ENCODE data around the gene TBL3.

DNA sequence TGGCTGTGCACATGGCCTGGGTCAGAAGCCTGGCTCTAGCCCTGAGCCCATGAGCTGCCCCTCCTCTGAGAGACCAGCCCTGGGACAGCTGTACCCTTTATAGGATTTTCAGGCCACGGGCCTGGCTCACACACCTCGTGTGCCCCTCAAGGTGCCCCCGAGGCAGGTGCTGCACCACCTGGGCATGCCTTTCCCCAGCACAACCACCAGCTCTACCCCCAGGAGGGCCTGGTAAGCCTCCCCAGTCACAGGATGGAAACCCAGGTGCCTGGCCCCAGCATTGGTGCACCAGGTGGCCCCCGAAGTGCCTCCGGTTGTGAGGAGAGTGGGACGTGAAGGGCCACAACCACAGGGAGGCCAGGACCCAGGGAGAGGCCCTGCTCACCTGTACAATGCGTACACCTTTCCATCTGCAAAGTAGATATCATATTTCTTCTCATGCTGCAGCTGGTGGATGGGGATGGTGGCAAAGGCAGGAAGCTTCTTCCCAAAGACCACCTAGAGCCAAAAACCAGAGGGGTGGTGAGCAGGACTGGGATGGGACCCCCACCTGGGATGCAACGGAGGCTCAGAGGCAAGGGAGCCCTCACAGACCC is 31.5 kb downstream of the TBL3 start:
- TF ChIP-seq, protein P1, sequence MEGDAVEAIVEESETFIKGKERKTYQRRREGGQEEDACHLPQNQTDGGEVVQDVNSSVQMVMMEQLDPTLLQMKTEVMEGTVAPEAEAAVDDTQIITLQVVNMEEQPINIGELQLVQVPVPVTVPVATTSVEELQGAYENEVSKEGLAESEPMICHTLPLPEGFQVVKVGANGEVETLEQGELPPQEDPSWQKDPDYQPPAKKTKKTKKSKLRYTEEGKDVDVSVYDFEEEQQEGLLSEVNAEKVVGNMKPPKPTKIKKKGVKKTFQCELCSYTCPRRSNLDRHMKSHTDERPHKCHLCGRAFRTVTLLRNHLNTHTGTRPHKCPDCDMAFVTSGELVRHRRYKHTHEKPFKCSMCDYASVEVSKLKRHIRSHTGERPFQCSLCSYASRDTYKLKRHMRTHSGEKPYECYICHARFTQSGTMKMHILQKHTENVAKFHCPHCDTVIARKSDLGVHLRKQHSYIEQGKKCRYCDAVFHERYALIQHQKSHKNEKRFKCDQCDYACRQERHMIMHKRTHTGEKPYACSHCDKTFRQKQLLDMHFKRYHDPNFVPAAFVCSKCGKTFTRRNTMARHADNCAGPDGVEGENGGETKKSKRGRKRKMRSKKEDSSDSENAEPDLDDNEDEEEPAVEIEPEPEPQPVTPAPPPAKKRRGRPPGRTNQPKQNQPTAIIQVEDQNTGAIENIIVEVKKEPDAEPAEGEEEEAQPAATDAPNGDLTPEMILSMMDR (IDR thresholded peaks at IDR 0.05): no peak
- TF ChIP-seq POLR2A (IDR thresholded peaks at IDR 0.05): no peak
